Natural killer cell (primary cell): ENCODE data around the gene BACH2. TPM values are rescaled to one million over a fixed set of nuclear protein-coding genes. Genes with fewer than 3 reads are reported as not detected.

ENCODE experiments used
- ATAC-seq, 3 donors: fragments of 150-1000 bp in 2 of 3; fragments of 200-7000 bp in 1 of 3; cut with Tn5 transposase; 1 replicate in 1 of 3; 2 replicates in 2 of 3; pipeline ENCODE4 v1.10.0; 2021; ENCODE audit warnings: mild to moderate bottlenecking in 2 of 3, moderate library complexity in 2 of 3
- DNase-seq, 2 donors: peaks; one replicate each; pipeline versions ENCODE4 v3.0.0 to v3.0.0-alpha.2; 2013 to 2021; ENCODE audit warnings: mixed read lengths in 1 of 2
- H3K27ac ChIP-seq: one replicate; pipeline ENCODE4 v1.5.1; 2013; ENCODE audit warnings: mild to moderate bottlenecking, low read length
- H3K27me3 ChIP-seq: one replicate; pipeline ENCODE4 v1.6.1; 2013; ENCODE audit warnings: low read length; ENCODE audit not compliant: control insufficient read depth, insufficient read depth
- H3K36me3 ChIP-seq: one replicate; pipeline ENCODE4 v1.6.1; 2013; ENCODE audit warnings: low read length; ENCODE audit not compliant: control insufficient read depth, insufficient read depth
- H3K4me1 ChIP-seq: one replicate; pipeline ENCODE4 v1.6.1; 2013; ENCODE audit warnings: low read length; ENCODE audit not compliant: control insufficient read depth, insufficient read depth
- H3K4me3 ChIP-seq: one replicate; pipeline ENCODE4 v1.5.1; 2013; ENCODE audit warnings: low read length
- H3K9me3 ChIP-seq: one replicate; pipeline ENCODE4 v1.6.1; 2013; ENCODE audit warnings: low read length; ENCODE audit not compliant: control insufficient read depth, insufficient read depth
- H3K27ac Mint-ChIP-seq, 2 donors: one replicate each; pipeline ENCODE4 v1.8.0; 2022; ENCODE audit warnings: mild to moderate bottlenecking in 2 of 2, mixed read lengths in 2 of 2, moderate library complexity in 1 of 2
- H3K27me3 Mint-ChIP-seq, 2 donors: one replicate each; pipeline ENCODE4 v1.8.0; 2022; ENCODE audit warnings: low read depth in 2 of 2, mixed read lengths in 2 of 2
- H3K36me3 Mint-ChIP-seq: one replicate; pipeline ENCODE4 v1.8.0; 2022; ENCODE audit warnings: mixed read lengths
- H3K4me1 Mint-ChIP-seq, 2 donors: one replicate each; pipeline ENCODE4 v1.8.0; 2022; ENCODE audit warnings: mixed read lengths in 2 of 2
- H3K4me3 Mint-ChIP-seq: one replicate; pipeline ENCODE4 v1.8.0; 2022; ENCODE audit warnings: mild to moderate bottlenecking, moderate library complexity, mixed read lengths
- H3K9me3 Mint-ChIP-seq, 2 donors: one replicate each; pipeline ENCODE4 v1.8.0; 2022; ENCODE audit warnings: mixed read lengths in 2 of 2
- WGBS: methylation state at CpG from one replicate; pipeline ENCODE4 v1.1.7; 2013; ENCODE audit warnings: missing lambda C conversion rate; ENCODE audit not compliant: insufficient coverage; 5-methylcytosine and 5-hydroxymethylcytosine counted together
- intact Hi-C: fragments of 100-400 bp; cut with micrococcal nuclease; formaldehyde crosslinking; loops from one replicate; pipeline ENCODE4 v1.14.2; 2022
- total RNA-seq, 4 donors: library from RNA; stranded (reverse); fragments of 120-200 nt in 1 of 4; gene quantifications; one replicate each; pipeline versions ENCODE4 v1.2.3 to v1.2.4, GENCODE V29; 2013 to 2022
- TF ChIP-seq, protein P1 (sequence below): fragments of 200-600 bp; IDR thresholded peaks from one replicate; pipeline ENCODE4 v1.8.0; 2022; ENCODE audit warnings: antibody characterized with exemption

Gene BACH2
- total RNA-seq, 3 donors from 2014 or later (not counting 1 experiment from before 2014, with no cell fraction given), result 32.1 to 37.8 (median 32.7) TPM

DNA sequence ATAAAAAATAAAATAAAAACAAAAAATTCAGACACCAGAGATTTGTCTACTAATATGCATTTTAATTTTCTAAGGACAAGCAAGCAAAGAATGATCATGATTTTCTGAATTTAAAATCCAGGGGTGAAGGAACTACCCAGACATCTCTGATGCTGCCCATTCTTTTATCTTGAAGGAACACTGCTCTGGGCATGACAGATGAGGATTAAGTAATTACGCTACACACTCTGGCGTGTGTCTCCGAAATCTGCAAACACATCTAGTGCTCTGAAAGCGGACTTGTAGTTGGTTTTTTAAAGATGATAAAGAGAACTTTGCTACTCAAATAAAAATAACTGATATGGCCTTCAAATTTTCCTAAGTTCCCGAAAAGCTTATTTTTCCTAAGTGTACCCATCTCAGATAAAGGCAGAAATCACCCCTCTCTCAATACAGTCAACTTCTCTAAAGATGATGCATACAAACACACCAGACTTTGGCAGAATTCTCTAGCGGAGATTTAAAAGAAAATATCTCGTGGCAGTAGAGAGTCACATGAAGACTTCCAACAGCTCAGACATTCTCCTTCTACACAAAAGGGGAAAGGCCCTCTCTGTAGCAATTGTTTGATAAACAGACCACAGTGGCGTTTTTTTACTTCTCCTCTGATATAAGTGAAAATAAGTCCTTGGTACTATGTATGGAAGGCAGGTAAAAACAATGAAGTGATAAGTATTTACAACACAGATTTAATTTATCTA is 133.8 kb downstream of the BACH2 start:
- H3K36me3 ChIP-seq, result no peaks in the 10 kb centered on the region
- WGBS, result 95% methylated on average over 7 of the region's 8 CpGs
- Mint-ChIP-seq H3K27ac (no peak overlapping the region), H3K27me3 (no peaks in the 10 kb centered on the region), H3K36me3 (no peaks in the 10 kb centered on the region), H3K9me3 (no peaks in the 10 kb centered on the region), H3K4me3 (no peak overlapping the region), H3K4me1 (no peaks in the 10 kb centered on the region)
- H3K4me3 ChIP-seq, result no peak overlapping the region
- TF ChIP-seq, protein P1, sequence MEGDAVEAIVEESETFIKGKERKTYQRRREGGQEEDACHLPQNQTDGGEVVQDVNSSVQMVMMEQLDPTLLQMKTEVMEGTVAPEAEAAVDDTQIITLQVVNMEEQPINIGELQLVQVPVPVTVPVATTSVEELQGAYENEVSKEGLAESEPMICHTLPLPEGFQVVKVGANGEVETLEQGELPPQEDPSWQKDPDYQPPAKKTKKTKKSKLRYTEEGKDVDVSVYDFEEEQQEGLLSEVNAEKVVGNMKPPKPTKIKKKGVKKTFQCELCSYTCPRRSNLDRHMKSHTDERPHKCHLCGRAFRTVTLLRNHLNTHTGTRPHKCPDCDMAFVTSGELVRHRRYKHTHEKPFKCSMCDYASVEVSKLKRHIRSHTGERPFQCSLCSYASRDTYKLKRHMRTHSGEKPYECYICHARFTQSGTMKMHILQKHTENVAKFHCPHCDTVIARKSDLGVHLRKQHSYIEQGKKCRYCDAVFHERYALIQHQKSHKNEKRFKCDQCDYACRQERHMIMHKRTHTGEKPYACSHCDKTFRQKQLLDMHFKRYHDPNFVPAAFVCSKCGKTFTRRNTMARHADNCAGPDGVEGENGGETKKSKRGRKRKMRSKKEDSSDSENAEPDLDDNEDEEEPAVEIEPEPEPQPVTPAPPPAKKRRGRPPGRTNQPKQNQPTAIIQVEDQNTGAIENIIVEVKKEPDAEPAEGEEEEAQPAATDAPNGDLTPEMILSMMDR, result no peak
- H3K9me3 ChIP-seq, result no peaks in the 10 kb centered on the region
- ATAC-seq (no peak), DNase-seq (peak in 1 of 2 donors; percentile 58)
- no peaks in the 10 kb centered on the region for H3K27me3 ChIP-seq
- no peak overlapping the region for H3K27ac ChIP-seq
- intact Hi-C loops, result no loop called here
- no peaks in the 10 kb centered on the region for H3K4me1 ChIP-seq

DNA sequence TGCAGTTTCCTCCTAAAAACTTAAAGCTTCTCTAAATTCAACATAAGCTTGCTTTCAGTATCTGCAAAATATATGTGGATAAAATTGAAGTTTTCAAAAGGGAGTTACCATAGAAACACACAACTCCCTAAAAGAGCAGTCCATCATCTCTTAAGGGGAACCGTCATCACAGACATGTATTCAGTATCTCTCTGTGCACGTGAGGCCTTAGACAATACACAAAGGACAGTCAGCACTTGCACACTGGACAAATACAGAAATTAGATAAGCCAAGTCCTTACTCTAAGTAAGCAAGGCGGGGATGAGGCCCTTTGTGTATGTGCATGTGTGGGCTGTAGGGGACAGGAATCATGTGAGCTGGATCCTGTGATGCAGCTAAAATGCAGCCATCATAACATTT is 136.6 kb downstream of the BACH2 start:
- ATAC-seq, result no peak
- TF ChIP-seq, protein P1, result no peak
- no peaks in the 10 kb centered on the region for H3K9me3 Mint-ChIP-seq
- H3K4me1 ChIP-seq, result peaks cover 8% of the 10 kb centered on the region
- no peak overlapping the region for H3K27ac ChIP-seq
- H3K36me3 Mint-ChIP-seq, result no peaks in the 10 kb centered on the region
- no peak overlapping the region for H3K4me3 Mint-ChIP-seq
- H3K9me3 ChIP-seq, result no peaks in the 10 kb centered on the region
- no peak overlapping the region for H3K27ac Mint-ChIP-seq
- H3K27me3 ChIP-seq, result no peaks in the 10 kb centered on the region
- H3K36me3 ChIP-seq, result no peaks in the 10 kb centered on the region
- no peak overlapping the region for H3K4me3 ChIP-seq
- H3K27me3 Mint-ChIP-seq, result no peaks in the 10 kb centered on the region
- peaks cover 9 to 11% of the 10 kb centered on the region in 2 donors for H3K4me1 Mint-ChIP-seq
- intact Hi-C loops, result no loop called here
- WGBS, result 47% methylated on average over 2 of the region's 3 CpGs
- DNase-seq, result no peak

DNA sequence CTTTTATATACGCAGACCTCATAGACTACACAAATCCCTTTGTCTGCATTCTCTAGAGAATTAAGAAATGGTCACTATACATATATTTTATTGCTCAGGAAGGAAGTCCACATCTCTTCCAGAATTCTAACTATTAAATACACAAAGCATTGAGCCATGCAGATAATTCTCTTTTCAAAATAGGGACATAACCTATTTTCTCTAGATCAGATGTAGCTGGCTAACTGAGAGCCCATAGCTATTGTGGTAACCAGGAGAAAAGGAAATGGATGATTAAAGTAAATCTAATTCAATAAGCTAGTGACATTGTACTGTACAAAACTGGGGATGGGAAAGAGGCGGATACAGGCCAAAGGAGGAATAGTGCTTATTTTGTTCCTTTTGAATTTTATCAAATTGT is 137.2 kb downstream of the BACH2 start:
- H3K27ac Mint-ChIP-seq, result no peak overlapping the region
- no peaks in the 10 kb centered on the region for H3K9me3 Mint-ChIP-seq
- no peak overlapping the region for H3K4me3 ChIP-seq
- no peaks in the 10 kb centered on the region for H3K9me3 ChIP-seq
- DNase-seq (no peak), ATAC-seq (no peak)
- peaks cover 9 to 11% of the 10 kb centered on the region in 2 donors for H3K4me1 Mint-ChIP-seq
- H3K4me3 Mint-ChIP-seq, result no peak overlapping the region
- H3K27me3 ChIP-seq, result no peaks in the 10 kb centered on the region
- intact Hi-C loops, result no loop called here
- no peaks in the 10 kb centered on the region for H3K27me3 Mint-ChIP-seq
- WGBS, result 100% methylated on average over 1 of the region's 2 CpGs
- H3K36me3 Mint-ChIP-seq, result no peaks in the 10 kb centered on the region
- TF ChIP-seq, protein P1, result no peak
- peaks cover 8% of the 10 kb centered on the region for H3K4me1 ChIP-seq
- no peak overlapping the region for H3K27ac ChIP-seq
- no peaks in the 10 kb centered on the region for H3K36me3 ChIP-seq

DNA sequence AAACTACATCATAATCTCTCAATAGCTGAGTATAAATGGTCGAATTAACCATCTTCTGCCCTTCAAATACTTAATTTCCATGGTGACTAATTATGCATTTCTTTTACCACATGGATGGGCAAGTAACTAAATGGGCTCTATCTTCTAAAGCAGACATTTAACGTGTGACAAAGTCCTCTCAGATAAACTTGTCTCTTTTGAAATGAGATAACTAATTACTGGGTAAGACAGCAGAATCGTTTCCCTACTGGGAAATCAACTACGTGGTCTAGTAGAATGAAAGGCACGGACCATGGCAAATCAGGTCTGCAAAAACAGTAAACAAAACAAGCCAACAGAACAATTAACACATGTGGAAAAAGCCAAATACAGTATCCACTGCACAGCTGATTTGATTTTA is 137.7 kb downstream of the BACH2 start:
- no peaks in the 10 kb centered on the region for H3K9me3 ChIP-seq
- peaks cover 9 to 11% of the 10 kb centered on the region in 2 donors for H3K4me1 Mint-ChIP-seq
- H3K4me3 Mint-ChIP-seq, result no peak overlapping the region
- no peak overlapping the region for H3K27ac Mint-ChIP-seq
- H3K27ac ChIP-seq, result no peak overlapping the region
- no peaks in the 10 kb centered on the region for H3K27me3 ChIP-seq
- 74% methylated on average over 5 of the region's 5 CpGs for WGBS
- no peaks in the 10 kb centered on the region for H3K36me3 ChIP-seq
- DNase-seq (no peak), ATAC-seq (no peak)
- H3K36me3 Mint-ChIP-seq, result no peaks in the 10 kb centered on the region
- H3K9me3 Mint-ChIP-seq, result no peaks in the 10 kb centered on the region
- TF ChIP-seq, protein P1, result no peak
- no peaks in the 10 kb centered on the region for H3K27me3 Mint-ChIP-seq
- intact Hi-C loops, result no loop called here
- peaks cover 8% of the 10 kb centered on the region for H3K4me1 ChIP-seq
- no peak overlapping the region for H3K4me3 ChIP-seq
